ENCODE measurements around the gene SKOR1.
A peak's percentile ranks its signal among the peaks of the same experiment; 100 is the strongest.

GRCh38 chr15:67820122-67820991, 5.0 kb upstream of the SKOR1 start:
- TF ChIP-seq, protein P1, sequence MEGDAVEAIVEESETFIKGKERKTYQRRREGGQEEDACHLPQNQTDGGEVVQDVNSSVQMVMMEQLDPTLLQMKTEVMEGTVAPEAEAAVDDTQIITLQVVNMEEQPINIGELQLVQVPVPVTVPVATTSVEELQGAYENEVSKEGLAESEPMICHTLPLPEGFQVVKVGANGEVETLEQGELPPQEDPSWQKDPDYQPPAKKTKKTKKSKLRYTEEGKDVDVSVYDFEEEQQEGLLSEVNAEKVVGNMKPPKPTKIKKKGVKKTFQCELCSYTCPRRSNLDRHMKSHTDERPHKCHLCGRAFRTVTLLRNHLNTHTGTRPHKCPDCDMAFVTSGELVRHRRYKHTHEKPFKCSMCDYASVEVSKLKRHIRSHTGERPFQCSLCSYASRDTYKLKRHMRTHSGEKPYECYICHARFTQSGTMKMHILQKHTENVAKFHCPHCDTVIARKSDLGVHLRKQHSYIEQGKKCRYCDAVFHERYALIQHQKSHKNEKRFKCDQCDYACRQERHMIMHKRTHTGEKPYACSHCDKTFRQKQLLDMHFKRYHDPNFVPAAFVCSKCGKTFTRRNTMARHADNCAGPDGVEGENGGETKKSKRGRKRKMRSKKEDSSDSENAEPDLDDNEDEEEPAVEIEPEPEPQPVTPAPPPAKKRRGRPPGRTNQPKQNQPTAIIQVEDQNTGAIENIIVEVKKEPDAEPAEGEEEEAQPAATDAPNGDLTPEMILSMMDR (IDR thresholded peaks at IDR 0.05; ENCODE audit: poor library complexity): no peak
- peak; percentile 54 for TF ChIP-seq EZH2 (IDR thresholded peaks at IDR 0.05; ENCODE audit: borderline replicate concordance)
